Posterior cingulate gyrus (tissue), 11 donors: ENCODE data around the gene DCUN1D1.

ENCODE experiments used
- DNase-seq, 10 donors: peaks; one replicate each; pipeline versions ENCODE4 v3.0.0 to v3.0.0-alpha.2; 2020 to 2021; ENCODE audit warnings: mixed read lengths in 3 of 10
- intact Hi-C: fragments of 100-400 bp; cut with DNase I; formaldehyde crosslinking; loops from one replicate; pipeline ENCODE4 v1.15.1; 2023

DCUN1D1 gene

GRCh38 chr3:182937293-182938051, 42.9 kb downstream of the DCUN1D1 start:
- intact Hi-C loops: no loop called here
- DNase-seq: no peak

GRCh38 chr3:182936918-182937285, 43.4 kb downstream of the DCUN1D1 start:
- intact Hi-C loops: no loop called here
- DNase-seq: no peak

GRCh38 chr3:182936239-182936917, 44.0 kb downstream of the DCUN1D1 start:
- intact Hi-C loops: no loop called here
- DNase-seq: no peak

GRCh38 chr3:182935803-182936202, 44.5 kb downstream of the DCUN1D1 start:
- intact Hi-C loops: no loop called here
- DNase-seq: no peak

- intact Hi-C loops: no loop called here
Observed at GRCh38 chr3:182925944-182926337, 54.4 kb downstream of the DCUN1D1 start.

GRCh38 chr3:182925330-182925943, 54.9 kb downstream of the DCUN1D1 start:
- intact Hi-C loops: no loop called here
- no peak for DNase-seq

More at GRCh38 chr3:182925944-182926337, 54.4 kb downstream of the DCUN1D1 start:
- no peak for DNase-seq

GRCh38 chr3:182921665-182922355, 58.5 kb downstream of the DCUN1D1 start:
- DNase-seq: no peak

GRCh38 chr3:182920515-182921084, 59.7 kb downstream of the DCUN1D1 start:
- intact Hi-C loops: no loop called here
- peak in 1 of 10 donors; percentile 22 for DNase-seq

More at GRCh38 chr3:182921665-182922355, 58.5 kb downstream of the DCUN1D1 start:
- intact Hi-C loops: no loop called here

GRCh38 chr3:182919866-182920357, 60.4 kb downstream of the DCUN1D1 start:
- DNase-seq: no peak

GRCh38 chr3:182917134-182917533, 63.2 kb downstream of the DCUN1D1 start:
- no peak for DNase-seq
- intact Hi-C loops: no loop called here

More at GRCh38 chr3:182919866-182920357, 60.4 kb downstream of the DCUN1D1 start:
- intact Hi-C loops: no loop called here

- intact Hi-C loops: no loop called here
- no peak for DNase-seq
Observed at GRCh38 chr3:182914341-182914740, 66.0 kb downstream of the DCUN1D1 start.

- intact Hi-C loops: no loop called here
- DNase-seq: no peak
Observed at GRCh38 chr3:182913889-182914288, 66.4 kb downstream of the DCUN1D1 start.

- intact Hi-C loops: no loop called here
- DNase-seq: peak in 1 of 10 donors; percentile 23
Observed at GRCh38 chr3:182912474-182912873, 67.9 kb downstream of the DCUN1D1 start.

- intact Hi-C loops: no loop called here
- DNase-seq: peak in 2 of 10 donors; percentile 12 to 37
Observed at GRCh38 chr3:182911782-182912111, 68.6 kb downstream of the DCUN1D1 start.

GRCh38 chr3:182910936-182911781, 69.2 kb downstream of the DCUN1D1 start:
- DNase-seq: no peak
- intact Hi-C loops: no loop called here

GRCh38 chr3:182909318-182910040, 70.9 kb downstream of the DCUN1D1 start:
- intact Hi-C loops: loop anchor here (10.0 kb wide), 1 partner anchor 185 kb away; the partner anchor contains the start of gene MCCC1
- peak in 4 of 10 donors; percentile 22 to 67 (median 44) for DNase-seq

GRCh38 chr3:182908471-182908870, 71.9 kb downstream of the DCUN1D1 start:
- intact Hi-C loops: loop anchor here (10.0 kb wide), 1 partner anchor 186 kb away; the partner anchor contains the start of gene MCCC1
- DNase-seq: no peak

- no peak for DNase-seq
- intact Hi-C loops: loop anchor here (10.0 kb wide), 1 partner anchor 189 kb away; the partner anchor contains the start of gene MCCC1
Observed at GRCh38 chr3:182906036-182906435, 74.3 kb downstream of the DCUN1D1 start.
